K562 (cell line): Measurements from ENCODE around the gene POLD1. TPM values are rescaled to one million over a fixed set of nuclear protein-coding genes. Genes with fewer than 3 reads are reported as not detected.

Source experiments
- ATAC-seq: fragments of 200-7000 bp; cut with Tn5 transposase; 3 replicates; pipeline ENCODE4 v1.9.1; 2020; ENCODE audit warnings: moderate library complexity
- BruUV-seq: library from RNA; stranded (reverse); fragments of 400-500 nt; replicated peaks from 2 replicates; lab custom pipeline; 2021; lab: Mats Ljungman, UMichigan
- CTCF ChIA-PET: fragments of 300-600 bp; formaldehyde crosslinking; extraction: SDS; loops from one replicate; lab custom pipeline; 2021; ENCODE audit warnings: low intra/inter-chr PET ratio; lab: Yijun Ruan, JAX
- POLR2A ChIA-PET: fragments of 300-600, 350-650 bp; sonication (Branson Sonifier 250); formaldehyde crosslinking; extraction: SDS; loops from one replicate; lab custom pipeline; 2021; ENCODE audit warnings: antibody characterized with exemption, inconsistent platforms; lab: Yijun Ruan, JAX
- DNase-seq, 4 experiments: peaks; one replicate each; pipeline versions ENCODE4 v3.0.0 to v3.0.0-alpha.2; 2011 to 2018; ENCODE audit warnings: low spot score in 3 of 4, mixed read lengths in 3 of 4; ENCODE audit errors: extremely low read depth in 1 of 4
- FAIRE-seq: peaks from 2 replicates; lab custom pipeline; 2011; peaks lifted over from hg19 to GRCh38; lab: Jason Lieb, UNC
- H2AFZ ChIP-seq: 2 replicates; pipeline ENCODE4 v1.6.0; 2011; ENCODE audit warnings: low read depth, low read length, control low read depth, inconsistent platforms
- H3K27ac ChIP-seq: fragments of 200-600 bp; 3 replicates; pipeline ENCODE4 v1.8.0; 2011; ENCODE audit warnings: low read depth, mild to moderate bottlenecking, control low read depth, inconsistent platforms, low read length, moderate library complexity, mixed read lengths; ENCODE audit errors: extremely low read depth
- H3K27me3 ChIP-seq, 2 experiments: fragments of 300-600 bp in 1 of 2; 2 replicates in 1 of 2; 3 replicates in 1 of 2; pipeline versions ENCODE4 v1.6.0 to v1.8.0; 2011; ENCODE audit warnings: inconsistent platforms in 2 of 2, low read length in 2 of 2, mild to moderate bottlenecking in 1 of 2, mixed read lengths in 1 of 2, moderate library complexity in 1 of 2; ENCODE audit not compliant: control insufficient read depth in 2 of 2, insufficient read depth in 2 of 2
- H3K36me3 ChIP-seq: fragments of 300-600 bp; 3 replicates; pipeline ENCODE4 v1.8.0; 2011; ENCODE audit warnings: mild to moderate bottlenecking, low read length, inconsistent platforms; ENCODE audit not compliant: control insufficient read depth, insufficient read depth
- H3K4me1 ChIP-seq, 2 experiments: fragments of 200-600 bp in 1 of 2; replicated peaks in 1 of 2; 2 replicates in 1 of 2; 3 replicates in 1 of 2; pipeline versions ENCODE4 v1.5.1 to v1.8.0; 2011; ENCODE audit warnings: inconsistent platforms in 2 of 2, low read length in 2 of 2, mild to moderate bottlenecking in 1 of 2, mixed read lengths in 1 of 2, moderate library complexity in 1 of 2; ENCODE audit not compliant: control insufficient read depth in 2 of 2, insufficient read depth in 2 of 2
- H3K4me2 ChIP-seq: 2 replicates; pipeline ENCODE4 v1.6.1; 2011; ENCODE audit warnings: low read length, control low read depth, inconsistent platforms, mixed read lengths; ENCODE audit not compliant: insufficient read depth
- H3K4me3 ChIP-seq: fragments of 200-600 bp; sonication (generic), shearing (Covaris generic); 2 replicates; pipeline ENCODE4 v1.5.1; 2016; ENCODE audit warnings: control low read depth, inconsistent platforms
- H3K79me2 ChIP-seq: fragments of 200-600 bp; 3 replicates; pipeline ENCODE4 v1.8.0; 2011; ENCODE audit warnings: low read length, inconsistent platforms; ENCODE audit not compliant: control insufficient read depth, insufficient read depth
- H3K9ac ChIP-seq, 2 experiments: 2 replicates each; pipeline versions ENCODE4 v1.6.0 to v1.6.1; 2011; ENCODE audit warnings: low read depth in 2 of 2, low read length in 2 of 2, control low read depth in 1 of 2, inconsistent platforms in 1 of 2, mild to moderate bottlenecking in 1 of 2, mixed read lengths in 1 of 2; ENCODE audit not compliant: insufficient read depth in 1 of 2
- H3K9me1 ChIP-seq: one replicate; pipeline ENCODE4 v1.6.0; 2011; ENCODE audit warnings: inconsistent platforms, mild to moderate bottlenecking, low read length, moderate library complexity; ENCODE audit not compliant: control insufficient read depth, insufficient read depth
- H3K9me3 ChIP-seq: replicated peaks from 2 replicates; pipeline ENCODE4 v1.5.1; 2011; ENCODE audit warnings: low read depth, low read length, inconsistent platforms; ENCODE audit not compliant: control insufficient read depth, insufficient read depth
- H4K20me1 ChIP-seq: replicated peaks from 2 replicates; pipeline ENCODE4 v1.6.1; 2011; ENCODE audit warnings: low read length, inconsistent platforms, mixed read lengths; ENCODE audit not compliant: control insufficient read depth, insufficient read depth
- FUS ChIP-seq: fragments of 200-400 bp; formaldehyde crosslinking; optimal IDR thresholded peaks from 2 replicates; pipeline ENCODE3; 2017; ENCODE audit warnings: low read depth, low read length
- HMG20B ChIP-seq: fragments of 250-450 bp; sonication (Bioruptor Pico); IDR thresholded peaks from 2 replicates; pipeline ENCODE4 v1.5.0; 2021; ENCODE audit warnings: mild to moderate bottlenecking
- PCBP1 ChIP-seq: fragments of 200-400 bp; formaldehyde crosslinking; IDR thresholded peaks from 2 replicates; pipeline ENCODE4 v1.6.1; 2018; ENCODE audit warnings: mild to moderate bottlenecking, low read depth, low read length; ENCODE audit not compliant: poor library complexity, severe bottlenecking
- RBM25 ChIP-seq: fragments of 200-400 bp; formaldehyde crosslinking; IDR thresholded peaks from 2 replicates; pipeline ENCODE4 v1.6.1; 2018; ENCODE audit warnings: low read length, low read depth, moderate library complexity; ENCODE audit not compliant: severe bottlenecking
- WGBS: fragments of 100-300 bp; shearing (Covaris generic); methylation state at CpG from one replicate; pipeline ENCODE4 v1.1.6; 2016; ENCODE audit warnings: low coverage, mixed read lengths; ENCODE audit not compliant: insufficient coverage; ENCODE audit errors: missing lambda C conversion rate; 5-methylcytosine and 5-hydroxymethylcytosine counted together
- in situ Hi-C: fragments of 300-500 bp; cut with MboI; formaldehyde crosslinking; loops from 4 replicates; pipeline ENCODE4 v1.15.0; 2018; ENCODE audit warnings: inconsistent platforms, mixed read lengths
- intact Hi-C: fragments of 100-400 bp; cut with micrococcal nuclease; formaldehyde crosslinking; loops from 2 replicates; pipeline ENCODE4 v1.14.2; 2022
- polyA plus RNA-seq, 8 experiments: library from polyadenylated mRNA; depleted of rRNA in 4 of 8; stranded (reverse) in 5 of 8; unstranded in 3 of 8; fragments of >200 nt; fragmentation: Nextera tagmentation in 2 of 8; fragmentation: Illumina TruSeq in 1 of 8; extraction: Ambion mirVana in 2 of 8; extraction: Trizol in 1 of 8; gene quantifications; 2 replicates each; pipeline versions ENCODE4 v1.2.1 to v1.2.3, GENCODE V29; 2011 to 2014; ENCODE audit warnings: inconsistent platforms in 1 of 8, missing spikeins in 1 of 8
- total RNA-seq, 7 experiments: library from RNA; depleted of rRNA in 6 of 7; stranded (reverse); fragments of >200 nt in 6 of 7; fragmentation: Illumina TruSeq in 2 of 7; extraction: Trizol in 2 of 7; gene quantifications; 2 replicates each; pipeline versions ENCODE4 v1.2.1 to v1.2.3, GENCODE V29; 2011 to 2021; ENCODE audit warnings: low replicate concordance in 1 of 7
- TF ChIP-seq, protein P1 (sequence below): sonication (generic); formaldehyde crosslinking; IDR thresholded peaks from 2 replicates; pipeline ENCODE4 v1.8.0; 2022; ENCODE audit warnings: missing genetic modification reagents, mild to moderate bottlenecking, borderline replicate concordance

POLD1 gene
- total and polyA plus RNA-seq, 9 of the 15 experiments (the other 6 are each of a cell fraction or from before 2014, with no cell fraction given) = 1.3 to 312 (median 47.8) TPM

GRCh38 chr19:50447750-50448149 is 63.6 kb downstream of the POLD1 start:
- no peak overlapping the region for H3K4me3 ChIP-seq
- no peaks in the 10 kb centered on the region for H3K79me2 ChIP-seq
- H3K9me1 ChIP-seq = no peaks in the 10 kb centered on the region
- H4K20me1 ChIP-seq = no peaks in the 10 kb centered on the region
- no peak overlapping the region for H3K4me2 ChIP-seq
- DNase-seq (no peak), ATAC-seq (no peak), FAIRE-seq (no peak)
- in situ Hi-C loops = no loop called here
- intact Hi-C loops = no loop called here
- peaks cover 0 to 6% of the 10 kb centered on the region in 2 experiments; a peak in 2 of 5 replicates for H3K4me1 ChIP-seq
- POLR2A ChIA-PET = interaction anchor here (1.4 kb wide), 1 partner anchor 90 kb away, joined by 5 read pairs; no protein-coding TSS in a partner anchor
- no TSS peak for BruUV-seq
- H2AFZ ChIP-seq = no peak overlapping the region
- no peaks in the 10 kb centered on the region for H3K9me3 ChIP-seq
- no peak overlapping the region for H3K9ac ChIP-seq
- CTCF ChIA-PET = no interaction called here
- TF ChIP-seq HMG20B (CRISPR knock-in tag) = no peak
- peak; percentile 60 for TF ChIP-seq RBM25
- TF ChIP-seq, protein P1, sequence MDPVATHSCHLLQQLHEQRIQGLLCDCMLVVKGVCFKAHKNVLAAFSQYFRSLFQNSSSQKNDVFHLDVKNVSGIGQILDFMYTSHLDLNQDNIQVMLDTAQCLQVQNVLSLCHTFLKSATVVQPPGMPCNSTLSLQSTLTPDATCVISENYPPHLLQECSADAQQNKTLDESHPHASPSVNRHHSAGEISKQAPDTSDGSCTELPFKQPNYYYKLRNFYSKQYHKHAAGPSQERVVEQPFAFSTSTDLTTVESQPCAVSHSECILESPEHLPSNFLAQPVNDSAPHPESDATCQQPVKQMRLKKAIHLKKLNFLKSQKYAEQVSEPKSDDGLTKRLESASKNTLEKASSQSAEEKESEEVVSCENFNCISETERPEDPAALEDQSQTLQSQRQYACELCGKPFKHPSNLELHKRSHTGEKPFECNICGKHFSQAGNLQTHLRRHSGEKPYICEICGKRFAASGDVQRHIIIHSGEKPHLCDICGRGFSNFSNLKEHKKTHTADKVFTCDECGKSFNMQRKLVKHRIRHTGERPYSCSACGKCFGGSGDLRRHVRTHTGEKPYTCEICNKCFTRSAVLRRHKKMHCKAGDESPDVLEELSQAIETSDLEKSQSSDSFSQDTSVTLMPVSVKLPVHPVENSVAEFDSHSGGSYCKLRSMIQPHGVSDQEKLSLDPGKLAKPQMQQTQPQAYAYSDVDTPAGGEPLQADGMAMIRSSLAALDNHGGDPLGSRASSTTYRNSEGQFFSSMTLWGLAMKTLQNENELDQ (CRISPR knock-in tag) = no peak
- TF ChIP-seq PCBP1 = no peak
- TF ChIP-seq FUS = no peak
- no peaks in the 10 kb centered on the region for H3K36me3 ChIP-seq
- H3K27ac ChIP-seq = no peak overlapping the region
- WGBS = 37% methylated on average over 10 of the region's 10 CpGs
- peaks cover 16 to 30% of the 10 kb centered on the region in 2 experiments; a peak in 4 of 5 replicates for H3K27me3 ChIP-seq
